GM19467 (cell line): ENCODE measurements around the gene SLFNL1.

ENCODE experiments used
- ATAC-seq: cut with Tn5 transposase; IDR thresholded peaks from one replicate; pipeline ENCODE4 v1.9.1; 2021; ENCODE audit warnings: mild to moderate bottlenecking, moderate library complexity; ENCODE audit not compliant: unreplicated experiment

Gene SLFNL1

GRCh38 chr1:40987439-40988276, 33.9 kb downstream of the SLFNL1 start:
- ATAC-seq, result no peak

- no peak for ATAC-seq
These were observed 34.6 kb downstream of the SLFNL1 start for GRCh38 chr1:40986956-40987355.

GRCh38 chr1:40986328-40986783, 35.2 kb downstream of the SLFNL1 start:
- ATAC-seq, result no peak

- ATAC-seq, result no peak
These were observed 35.6 kb downstream of the SLFNL1 start for GRCh38 chr1:40985875-40986274.

GRCh38 chr1:40985161-40985560, 36.4 kb downstream of the SLFNL1 start:
- ATAC-seq, result no peak

- no peak for ATAC-seq
These were observed 37.0 kb downstream of the SLFNL1 start for GRCh38 chr1:40984531-40984930.

GRCh38 chr1:40984066-40984465, 37.5 kb downstream of the SLFNL1 start:
- no peak for ATAC-seq

GRCh38 chr1:40983286-40983685, 38.2 kb downstream of the SLFNL1 start:
- no peak for ATAC-seq

GRCh38 chr1:40982721-40983120, 38.8 kb downstream of the SLFNL1 start:
- no peak for ATAC-seq

GRCh38 chr1:40981691-40982448, 39.7 kb downstream of the SLFNL1 start:
- no peak for ATAC-seq

GRCh38 chr1:40980453-40981121, 40.9 kb downstream of the SLFNL1 start:
- ATAC-seq, result no peak

GRCh38 chr1:40980068-40980452, 41.5 kb downstream of the SLFNL1 start:
- ATAC-seq, result peak; percentile 23

GRCh38 chr1:40979241-40980067, 42.1 kb downstream of the SLFNL1 start, which contains the start of gene CTPS1:
TSS of gene CTPS1 (plus strand) at chr1:40979696. CDS start at chr1:40983291, 3,595 bp downstream.
- peak; percentile 81 for ATAC-seq

- no peak for ATAC-seq
These were observed 42.7 kb downstream of the SLFNL1 start for GRCh38 chr1:40978886-40979240.

GRCh38 chr1:40977716-40978115, 43.8 kb downstream of the SLFNL1 start:
- ATAC-seq, result no peak

- no peak for ATAC-seq
These were observed 44.4 kb downstream of the SLFNL1 start for GRCh38 chr1:40976952-40977690.

- no peak for ATAC-seq
These were observed 46.6 kb downstream of the SLFNL1 start for GRCh38 chr1:40974945-40975344.

GRCh38 chr1:40973912-40974311, 47.6 kb downstream of the SLFNL1 start:
- ATAC-seq, result no peak

GRCh38 chr1:40971966-40972365, 49.6 kb downstream of the SLFNL1 start:
- ATAC-seq, result no peak

- no peak for ATAC-seq
These were observed 52.1 kb downstream of the SLFNL1 start for GRCh38 chr1:40969445-40969844.
